Measurements from ENCODE around the gene STXBP1.

Gene STXBP1

GRCh38 chr9:127660886-127661741 lies 49.0 kb downstream of the STXBP1 start:
- no peak for DNase-seq

GRCh38 chr9:127662617-127663016 lies 50.5 kb downstream of the STXBP1 start:
- DNase-seq: no peak

- DNase-seq: no peak
Observed at GRCh38 chr9:127664324-127664677, 52.2 kb downstream of the STXBP1 start.

- DNase-seq: no peak
Observed at GRCh38 chr9:127664678-127665507, 52.8 kb downstream of the STXBP1 start.

GRCh38 chr9:127667127-127667844 lies 55.2 kb downstream of the STXBP1 start:
- DNase-seq: no peak

- DNase-seq: no peak
Observed at GRCh38 chr9:127667906-127668305, 55.8 kb downstream of the STXBP1 start.

GRCh38 chr9:127673234-127673633 lies 61.2 kb downstream of the STXBP1 start:
- no peak for DNase-seq

GRCh38 chr9:127676638-127677037 lies 64.6 kb downstream of the STXBP1 start:
- DNase-seq: no peak

- no peak for DNase-seq
Observed at GRCh38 chr9:127679506-127679905, 67.4 kb downstream of the STXBP1 start.

- no peak for DNase-seq
Observed at GRCh38 chr9:127680226-127680625, 68.1 kb downstream of the STXBP1 start.

- no peak for DNase-seq
Observed at GRCh38 chr9:127680846-127681245, 68.8 kb downstream of the STXBP1 start.

- no peak for DNase-seq
Observed at GRCh38 chr9:127682351-127683136, 70.5 kb downstream of the STXBP1 start.

- no peak for DNase-seq
Observed at GRCh38 chr9:127683723-127684122, 71.6 kb downstream of the STXBP1 start.

GRCh38 chr9:127684576-127684975 lies 72.5 kb downstream of the STXBP1 start:
- no peak for DNase-seq

GRCh38 chr9:127686461-127687393 lies 74.7 kb downstream of the STXBP1 start:
- DNase-seq: no peak

GRCh38 chr9:127689329-127690000 lies 77.4 kb downstream of the STXBP1 start:
- DNase-seq: no peak

GRCh38 chr9:127690735-127691134 lies 78.7 kb downstream of the STXBP1 start:
- DNase-seq: no peak

GRCh38 chr9:127692071-127692470 lies 80.0 kb downstream of the STXBP1 start:
- no peak for DNase-seq

- DNase-seq: no peak
Observed at GRCh38 chr9:127693143-127693542, 81.1 kb downstream of the STXBP1 start.

- no peak for DNase-seq
Observed at GRCh38 chr9:127693697-127694096, 81.6 kb downstream of the STXBP1 start.
